Measurements from ENCODE around the gene C17orf107. TPM values are rescaled to one million over a fixed set of nuclear protein-coding genes. Genes with fewer than 3 reads are reported as not detected.
"Not testable (repeated sequence)": the region's sequence is repeated elsewhere in the genome, so short reads cannot be mapped to it uniquely, and the experiment has no call there.

The C17orf107 gene
- total and polyA plus RNA-seq, 9 of the 15 experiments (the other 6 are each of a cell fraction or from before 2014, with no cell fraction given), result 0.05 to 0.29 (median 0.07) TPM; not detected in 4

DNA sequence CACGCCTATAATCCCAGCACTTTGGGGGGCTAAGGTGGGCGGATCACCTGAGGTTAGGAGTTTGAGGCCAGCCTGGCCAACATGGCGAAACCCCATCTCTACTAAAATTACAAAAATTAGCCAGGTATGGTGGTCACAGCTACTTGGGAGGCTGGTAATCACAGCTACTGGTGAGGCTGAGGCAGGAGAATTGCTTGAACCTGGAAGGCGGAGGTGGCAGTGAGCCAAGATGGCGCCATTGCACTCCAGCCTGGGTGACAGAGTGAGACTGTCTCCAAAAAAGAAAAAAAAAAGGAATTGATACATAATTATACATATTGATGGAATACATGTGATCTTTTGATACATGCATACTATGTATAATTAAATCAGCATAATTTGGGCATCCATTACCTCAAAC, 31.8 kb upstream of the C17orf107 start:
- FAIRE-seq; H4K20me1 ChIP-seq (replicated peaks; ENCODE audit: control insufficient read depth, insufficient read depth, low read length); H2AFZ ChIP-seq (ENCODE audit: low read depth, low read length); H3K4me1 ChIP-seq (replicated peaks in 1 of 2; ENCODE audit: control insufficient read depth in 2 of 2, insufficient read depth in 2 of 2, low read length in 2 of 2); H3K79me2 ChIP-seq (ENCODE audit: control insufficient read depth, insufficient read depth, low read length); H3K4me3 ChIP-seq; ATAC-seq; H3K27ac ChIP-seq (ENCODE audit: extremely low read depth, low read depth, low read length); H3K9me1 ChIP-seq (ENCODE audit: control insufficient read depth, insufficient read depth, low read length); H3K9me3 ChIP-seq (replicated peaks; ENCODE audit: control insufficient read depth, insufficient read depth, low read depth, low read length); in situ Hi-C loops (cut with MboI); H3K27me3 ChIP-seq (ENCODE audit: control insufficient read depth in 2 of 2, insufficient read depth in 2 of 2, low read length in 2 of 2); H3K4me2 ChIP-seq (ENCODE audit: insufficient read depth, low read length); H3K9ac ChIP-seq (ENCODE audit: insufficient read depth in 1 of 2, low read depth in 2 of 2, low read length in 2 of 2); DNase-seq (ENCODE audit: extremely low read depth in 1 of 4, low spot score in 3 of 4); BruUV-seq (replicated peaks); CTCF ChIA-PET (ENCODE audit: low intra/inter-chr PET ratio); H3K36me3 ChIP-seq (ENCODE audit: control insufficient read depth, insufficient read depth, low read length); intact Hi-C loops (cut with micrococcal nuclease): not testable (repeated sequence)
- POLR2A ChIA-PET, result interaction anchor here (0.6 to 1.2 kb wide), 2 partner anchors 10 to 561 kb away, joined by 3 read pairs; no protein-coding TSS in a partner anchor
- peak; percentile 61 for TF ChIP-seq NFIC (IDR thresholded peaks at IDR 0.05)
- WGBS (ENCODE audit: insufficient coverage, low coverage, missing lambda C conversion rate), result 77% methylated on average over 5 of the region's 5 CpGs

DNA sequence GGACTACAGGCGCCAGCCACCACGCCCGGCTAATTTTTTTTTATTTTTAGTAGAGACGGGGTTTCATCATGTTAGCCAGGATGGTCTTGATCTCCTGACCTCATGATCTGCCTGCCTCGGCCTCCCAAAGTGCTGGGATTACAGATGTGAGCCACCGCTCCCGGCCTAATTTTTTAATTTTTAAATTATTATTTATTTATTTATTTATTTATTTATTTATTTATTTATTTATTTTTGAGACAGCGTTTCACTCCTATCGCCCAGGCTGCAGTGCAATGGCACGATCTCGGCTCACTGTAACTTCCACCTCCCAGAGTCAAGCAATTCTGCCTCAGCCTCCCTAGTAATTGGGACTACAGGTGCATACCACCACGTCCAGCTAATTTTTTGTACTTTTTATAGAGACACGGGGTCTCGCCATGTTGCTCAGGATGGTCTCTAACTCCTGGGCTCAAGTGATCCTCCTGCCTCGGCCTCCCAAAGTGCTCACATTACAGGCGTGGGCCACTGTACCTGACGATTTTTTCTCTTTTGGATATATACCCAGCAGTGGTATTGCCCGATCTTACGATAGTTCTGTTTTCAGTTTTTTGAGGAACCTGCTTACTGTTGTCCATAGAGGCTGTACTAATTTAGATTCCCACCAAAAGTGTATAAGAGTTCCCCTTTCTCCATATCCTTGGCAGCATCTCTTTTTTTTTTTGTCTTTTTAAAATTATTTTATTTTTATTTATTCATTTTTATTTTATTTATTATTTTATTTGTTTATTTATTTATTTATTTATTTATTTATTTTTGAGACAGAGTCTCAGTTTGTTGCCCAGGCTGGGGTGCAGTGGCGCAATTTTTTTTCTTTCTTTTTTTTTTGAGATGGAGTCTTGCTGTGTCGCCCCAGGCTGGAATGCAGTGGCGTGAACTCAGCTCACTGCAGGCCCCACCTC, 30.0 kb upstream of the C17orf107 start:
- FAIRE-seq; H2AFZ ChIP-seq (ENCODE audit: low read depth, low read length); H3K9me3 ChIP-seq (replicated peaks; ENCODE audit: control insufficient read depth, insufficient read depth, low read depth, low read length); BruUV-seq (replicated peaks); H3K4me3 ChIP-seq; H3K27me3 ChIP-seq (ENCODE audit: control insufficient read depth in 2 of 2, insufficient read depth in 2 of 2, low read length in 2 of 2); H3K27ac ChIP-seq (ENCODE audit: extremely low read depth, low read depth, low read length); intact Hi-C loops (cut with micrococcal nuclease); H3K4me1 ChIP-seq (replicated peaks in 1 of 2; ENCODE audit: control insufficient read depth in 2 of 2, insufficient read depth in 2 of 2, low read length in 2 of 2); DNase-seq (ENCODE audit: extremely low read depth in 1 of 4, low spot score in 3 of 4); H3K36me3 ChIP-seq (ENCODE audit: control insufficient read depth, insufficient read depth, low read length); H3K9ac ChIP-seq (ENCODE audit: insufficient read depth in 1 of 2, low read depth in 2 of 2, low read length in 2 of 2); H3K9me1 ChIP-seq (ENCODE audit: control insufficient read depth, insufficient read depth, low read length); H3K4me2 ChIP-seq (ENCODE audit: insufficient read depth, low read length); ATAC-seq; CTCF ChIA-PET (ENCODE audit: low intra/inter-chr PET ratio); in situ Hi-C loops (cut with MboI); H4K20me1 ChIP-seq (replicated peaks; ENCODE audit: control insufficient read depth, insufficient read depth, low read length); H3K79me2 ChIP-seq (ENCODE audit: control insufficient read depth, insufficient read depth, low read length): not testable (repeated sequence)
- POLR2A ChIA-PET, result interaction anchor here (0.6 kb wide), 1 partner anchor 90 kb away, joined by 3 read pairs; no protein-coding TSS in a partner anchor
- WGBS (ENCODE audit: insufficient coverage, low coverage, missing lambda C conversion rate), result 93% methylated on average over 13 of the region's 22 CpGs
